D721Med (cell line): Measurements from ENCODE around the gene NUCKS1.

Experiments
- DNase-seq: peaks from one replicate; pipeline ENCODE4 v3.0.0; 2011; ENCODE audit warnings: low spot score; ENCODE audit not compliant: insufficient read length
- FAIRE-seq: peaks from 2 replicates; lab custom pipeline; 2011; peaks lifted over from hg19 to GRCh38; lab: Jason Lieb, UNC
- CTCF ChIP-seq: IDR thresholded peaks from 2 replicates; pipeline ENCODE4 v1.5.1; 2012; ENCODE audit warnings: mild to moderate bottlenecking, control low read depth; ENCODE audit not compliant: insufficient read depth; ENCODE audit errors: missing control alignments

Gene NUCKS1

GRCh38 chr1:205748403-205749233, 1.4 kb downstream of the NUCKS1 start:
- no peak for DNase-seq
- no peak for TF ChIP-seq CTCF
- no peak for FAIRE-seq

- FAIRE-seq (no peak), DNase-seq (no peak)
- no peak for TF ChIP-seq CTCF
Measured at GRCh38 chr1:205746757-205747412, 3.1 kb downstream of the NUCKS1 start.

- FAIRE-seq (no peak), DNase-seq (no peak)
- TF ChIP-seq CTCF = no peak
Measured at GRCh38 chr1:205744403-205744802, 5.6 kb downstream of the NUCKS1 start.

DNA sequence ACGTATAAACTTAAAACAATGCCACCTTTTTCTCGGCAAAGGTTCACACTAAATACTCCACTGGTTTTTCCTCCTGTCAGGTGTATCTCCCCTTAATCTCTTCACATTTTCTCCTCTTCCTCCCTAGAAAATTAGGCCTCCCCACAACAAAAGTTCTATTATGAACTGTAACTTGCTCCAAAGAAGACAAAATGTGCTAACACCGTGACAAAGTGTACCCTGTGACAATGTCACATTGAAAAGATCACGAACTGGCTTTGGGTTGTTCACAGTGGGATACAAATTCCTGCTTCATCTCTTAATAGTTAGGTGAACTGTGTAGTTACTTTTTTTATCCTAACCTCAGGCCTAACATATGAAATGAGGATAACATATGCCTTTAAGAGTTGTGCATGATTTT, 6.0 kb downstream of the NUCKS1 start:
- DNase-seq (no peak), FAIRE-seq (no peak)
- no peak for TF ChIP-seq CTCF

DNA sequence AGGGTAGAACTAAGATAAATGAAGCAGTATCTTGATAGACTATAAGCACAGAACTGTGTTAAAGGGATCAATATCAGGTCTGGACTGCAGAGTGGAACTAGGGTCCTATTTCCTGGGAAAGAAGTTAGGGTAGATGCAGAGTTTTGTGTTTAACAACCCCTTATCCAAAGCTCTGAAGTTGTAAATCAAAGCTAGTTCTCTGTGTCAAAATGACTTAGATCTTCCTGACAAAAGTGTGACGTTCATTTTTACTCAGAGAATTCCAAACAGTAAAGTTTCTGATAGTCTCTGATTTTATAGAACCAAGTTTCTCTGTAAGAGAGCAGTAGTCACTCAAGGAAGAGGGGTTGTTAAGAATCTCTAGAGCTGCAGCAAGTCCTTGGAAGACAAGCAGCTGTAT, 8.3 kb downstream of the NUCKS1 start:
- no peak for TF ChIP-seq CTCF
- FAIRE-seq (no peak), DNase-seq (no peak)

- DNase-seq (no peak), FAIRE-seq (no peak)
- TF ChIP-seq CTCF = no peak
Measured at GRCh38 chr1:205739348-205740160, 10.4 kb downstream of the NUCKS1 start.
